ENCODE measurements around the gene RPN2. TPM values are rescaled to one million over a fixed set of nuclear protein-coding genes. Genes with fewer than 3 reads are reported as not detected.

Gene RPN2
- total RNA-seq: 134 TPM

DNA sequence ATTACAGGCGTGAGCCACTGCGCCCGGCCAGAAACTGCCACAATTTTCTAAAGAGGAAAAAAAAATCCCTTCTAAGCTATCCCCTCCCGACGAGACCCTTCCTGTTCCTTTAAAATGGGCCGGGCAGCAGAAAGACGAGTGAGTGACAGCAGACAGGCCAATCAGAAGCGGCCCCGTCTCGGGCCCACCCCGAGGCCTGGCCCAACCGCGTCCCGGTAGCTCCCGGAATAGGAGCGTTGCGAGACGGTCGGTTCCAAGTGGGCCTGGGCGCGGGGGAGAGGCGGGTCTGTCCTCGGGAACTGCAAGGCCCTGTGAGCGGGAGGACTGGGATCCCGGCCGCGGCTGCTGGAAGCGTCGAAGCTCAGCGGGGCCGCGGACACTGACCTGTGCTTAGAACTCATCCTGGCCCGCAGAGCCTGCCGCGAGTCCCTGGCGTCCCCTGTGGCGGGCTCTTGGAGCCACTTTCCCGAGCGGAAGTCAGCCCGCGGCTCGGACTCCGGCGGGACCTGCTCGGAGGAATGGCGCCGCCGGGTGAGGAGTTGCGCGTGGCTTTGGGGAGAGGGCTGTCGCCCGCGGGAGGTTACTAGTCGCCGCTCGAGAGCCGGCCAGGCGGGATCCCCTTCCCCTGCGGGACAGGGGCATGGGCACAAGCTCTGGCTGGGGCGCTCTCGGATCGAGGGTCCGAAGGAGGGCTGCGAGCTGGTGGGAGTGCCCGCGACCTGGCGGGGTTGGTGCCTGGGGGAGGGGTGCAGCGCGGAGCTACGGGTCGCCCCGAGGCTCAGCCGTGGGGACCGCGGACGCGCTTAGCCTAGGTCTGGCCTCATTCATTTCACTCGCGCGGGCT lies at the start of gene RPN2, which contains the start of gene MROH8:
TSS of gene RPN2 (plus strand) at position 492 of the 844 bp plus-strand sequence. CDS start at position 519, 27 bp downstream.
TSS of gene MROH8 (minus strand) at position 710 of the 844 bp plus-strand sequence.

DNA sequence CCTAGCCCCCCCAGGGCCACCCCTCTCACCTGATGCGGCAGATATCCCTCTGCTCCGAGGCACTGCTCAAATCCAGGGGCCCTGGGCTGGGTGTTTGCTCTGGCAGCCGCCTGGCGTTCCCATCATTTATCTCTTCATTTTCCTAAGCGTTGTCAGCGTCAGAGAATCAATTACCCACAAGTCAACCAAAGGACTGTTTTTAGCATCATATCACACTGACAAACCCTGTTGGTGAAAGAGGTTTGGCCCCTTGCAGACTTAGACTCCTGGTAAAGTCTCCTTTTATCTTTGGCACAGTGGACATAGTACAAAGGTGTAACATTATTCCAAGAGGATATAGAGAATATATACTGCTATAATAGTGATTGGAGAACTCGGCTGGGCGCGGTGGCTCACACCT lies 82.6 kb downstream of the RPN2 start, which contains the start of gene GHRH:
TSS of gene GHRH (minus strand) at position 101 of the 400 bp plus-strand sequence. CDS start 4,925 bp downstream, outside the sequence.

Other genes starting within 250 kb of the RPN2 start
- 67.1 TPM for gene SAMHD1, start 227.6 kb upstream of the RPN2 start, total RNA-seq
- 22.6 TPM for gene RBL1, start 83.3 kb upstream of the RPN2 start, total RNA-seq
- gene MROH8, start 218 bp downstream of the RPN2 start, total RNA-seq: 9.9 TPM
- gene GHRH, start 82.5 kb downstream of the RPN2 start, total RNA-seq: 2.3 TPM
- gene MANBAL, start 110.3 kb downstream of the RPN2 start, total RNA-seq: 23.3 TPM
- gene SRC, start 166.8 kb downstream of the RPN2 start, total RNA-seq: 30.2 TPM